ENCODE data around the gene STX3. TPM values are rescaled to one million over a fixed set of nuclear protein-coding genes. Genes with fewer than 3 reads are reported as not detected.

STX3 gene
- polyA plus RNA-seq, 1 donor: 89.2 TPM

- Histone ChIP-seq H3K9me3 (ENCODE audit: control insufficient read depth, low read depth, low read length) (no peaks in the 10 kb centered on the region), H3K36me3 (ENCODE audit: control insufficient read depth, insufficient read depth, low read length) (no peaks in the 10 kb centered on the region), H3K4me1 (ENCODE audit: control insufficient read depth, insufficient read depth, low read length) (no peaks in the 10 kb centered on the region), H3K27me3 (ENCODE audit: control insufficient read depth, insufficient read depth, low read length) (no peaks in the 10 kb centered on the region), H3K27ac (ENCODE audit: low read length) (no peak overlapping the region), H3K4me3 (ENCODE audit: low read length) (no peak overlapping the region)
- WGBS (ENCODE audit: insufficient coverage, low lambda C conversion rate): 100% methylated on average over 3 of the region's 3 CpGs
- DNase-seq: no peak
Measured at GRCh38 chr11:59724066-59724465, 31.1 kb upstream of the STX3 start.

GRCh38 chr11:59727426-59727825 is 27.8 kb upstream of the STX3 start:
- peaks cover 15% of the 10 kb centered on the region for H3K4me1 ChIP-seq (ENCODE audit: control insufficient read depth, insufficient read depth, low read length)
- no peak for DNase-seq
- H3K27me3 ChIP-seq (ENCODE audit: control insufficient read depth, insufficient read depth, low read length): no peaks in the 10 kb centered on the region
- WGBS (ENCODE audit: insufficient coverage, low lambda C conversion rate): no CpG with 5 or more reads among the region's 1 CpG
- no peak overlapping the region for H3K27ac ChIP-seq (ENCODE audit: low read length)
- H3K4me3 ChIP-seq (ENCODE audit: low read length): no peak overlapping the region
- H3K9me3 ChIP-seq (ENCODE audit: control insufficient read depth, low read depth, low read length): no peaks in the 10 kb centered on the region
- no peaks in the 10 kb centered on the region for H3K36me3 ChIP-seq (ENCODE audit: control insufficient read depth, insufficient read depth, low read length)

GRCh38 chr11:59728154-59728553 is 27.0 kb upstream of the STX3 start:
- H3K27me3 ChIP-seq (ENCODE audit: control insufficient read depth, insufficient read depth, low read length): no peaks in the 10 kb centered on the region
- WGBS (ENCODE audit: insufficient coverage, low lambda C conversion rate): 100% methylated on average over 2 of the region's 3 CpGs
- DNase-seq: peak in 1 of 2 donors; percentile 20
- no peak overlapping the region for H3K4me3 ChIP-seq (ENCODE audit: low read length)
- H3K4me1 ChIP-seq (ENCODE audit: control insufficient read depth, insufficient read depth, low read length): peaks cover 18% of the 10 kb centered on the region
- no peaks in the 10 kb centered on the region for H3K36me3 ChIP-seq (ENCODE audit: control insufficient read depth, insufficient read depth, low read length)
- no peak overlapping the region for H3K27ac ChIP-seq (ENCODE audit: low read length)
- no peaks in the 10 kb centered on the region for H3K9me3 ChIP-seq (ENCODE audit: control insufficient read depth, low read depth, low read length)

GRCh38 chr11:59728913-59729312 is 26.3 kb upstream of the STX3 start:
- no peaks in the 10 kb centered on the region for H3K27me3 ChIP-seq (ENCODE audit: control insufficient read depth, insufficient read depth, low read length)
- H3K9me3 ChIP-seq (ENCODE audit: control insufficient read depth, low read depth, low read length): no peaks in the 10 kb centered on the region
- no CpG with 5 or more reads among the region's 1 CpG for WGBS (ENCODE audit: insufficient coverage, low lambda C conversion rate)
- no peak overlapping the region for H3K4me3 ChIP-seq (ENCODE audit: low read length)
- H3K4me1 ChIP-seq (ENCODE audit: control insufficient read depth, insufficient read depth, low read length): peaks cover 18% of the 10 kb centered on the region
- no peak for DNase-seq
- no peaks in the 10 kb centered on the region for H3K36me3 ChIP-seq (ENCODE audit: control insufficient read depth, insufficient read depth, low read length)
- no peak overlapping the region for H3K27ac ChIP-seq (ENCODE audit: low read length)

- H3K9me3 ChIP-seq (ENCODE audit: control insufficient read depth, low read depth, low read length): no peaks in the 10 kb centered on the region
- H3K4me3 ChIP-seq (ENCODE audit: low read length): no peak overlapping the region
- WGBS (ENCODE audit: insufficient coverage, low lambda C conversion rate): 91% methylated on average over 4 of the region's 5 CpGs
- no peaks in the 10 kb centered on the region for H3K36me3 ChIP-seq (ENCODE audit: control insufficient read depth, insufficient read depth, low read length)
- peaks cover 18% of the 10 kb centered on the region for H3K4me1 ChIP-seq (ENCODE audit: control insufficient read depth, insufficient read depth, low read length)
- no peak overlapping the region for H3K27ac ChIP-seq (ENCODE audit: low read length)
- H3K27me3 ChIP-seq (ENCODE audit: control insufficient read depth, insufficient read depth, low read length): no peaks in the 10 kb centered on the region
- DNase-seq: no peak
Measured at GRCh38 chr11:59729834-59730233, 25.3 kb upstream of the STX3 start.

- H3K4me1 ChIP-seq (ENCODE audit: control insufficient read depth, insufficient read depth, low read length): peaks cover 18% of the 10 kb centered on the region
- WGBS (ENCODE audit: insufficient coverage, low lambda C conversion rate): no CpG with 5 or more reads among the region's 2 CpGs
- H3K27me3 ChIP-seq (ENCODE audit: control insufficient read depth, insufficient read depth, low read length): no peaks in the 10 kb centered on the region
- peak; percentile 61 to 69 for DNase-seq
- H3K27ac ChIP-seq (ENCODE audit: low read length): peak overlapping the region; percentile 50
- no peak overlapping the region for H3K4me3 ChIP-seq (ENCODE audit: low read length)
- no peaks in the 10 kb centered on the region for H3K36me3 ChIP-seq (ENCODE audit: control insufficient read depth, insufficient read depth, low read length)
- no peaks in the 10 kb centered on the region for H3K9me3 ChIP-seq (ENCODE audit: control insufficient read depth, low read depth, low read length)
Measured at GRCh38 chr11:59730896-59731565, 24.1 kb upstream of the STX3 start.

GRCh38 chr11:59746111-59746510 is 9.1 kb upstream of the STX3 start:
- Histone ChIP-seq H3K9me3 (ENCODE audit: control insufficient read depth, low read depth, low read length) (no peaks in the 10 kb centered on the region), H3K4me3 (ENCODE audit: low read length) (no peak overlapping the region), H3K4me1 (ENCODE audit: control insufficient read depth, insufficient read depth, low read length) (no peaks in the 10 kb centered on the region), H3K27me3 (ENCODE audit: control insufficient read depth, insufficient read depth, low read length) (no peaks in the 10 kb centered on the region), H3K27ac (ENCODE audit: low read length) (no peak overlapping the region), H3K36me3 (ENCODE audit: control insufficient read depth, insufficient read depth, low read length) (no peaks in the 10 kb centered on the region)
- 100% methylated on average over 1 of the region's 2 CpGs for whole genome bisulfite sequencing (ENCODE audit: insufficient coverage, low lambda C conversion rate)
- DNase-seq: no peak

- Histone ChIP-seq H3K4me1 (ENCODE audit: control insufficient read depth, insufficient read depth, low read length) (peaks cover 30% of the 10 kb centered on the region), H3K9me3 (ENCODE audit: control insufficient read depth, low read depth, low read length) (no peaks in the 10 kb centered on the region), H3K27ac (ENCODE audit: low read length) (peak overlapping the region; percentile 77), H3K36me3 (ENCODE audit: control insufficient read depth, insufficient read depth, low read length) (peaks cover 3% of the 10 kb centered on the region), H3K4me3 (ENCODE audit: low read length) (peak overlapping the region; percentile 79), H3K27me3 (ENCODE audit: control insufficient read depth, insufficient read depth, low read length) (no peaks in the 10 kb centered on the region)
- WGBS (ENCODE audit: insufficient coverage, low lambda C conversion rate): 0% methylated on average over 1 of the region's 47 CpGs
- peak; percentile 92 to 95 for DNase-seq
Measured at GRCh38 chr11:59753650-59754493, 1.3 kb upstream of the STX3 start.

- Histone ChIP-seq H3K27ac (ENCODE audit: low read length) (peak overlapping the region; percentile 77), H3K9me3 (ENCODE audit: control insufficient read depth, low read depth, low read length) (no peaks in the 10 kb centered on the region), H3K36me3 (ENCODE audit: control insufficient read depth, insufficient read depth, low read length) (peaks cover 7% of the 10 kb centered on the region), H3K27me3 (ENCODE audit: control insufficient read depth, insufficient read depth, low read length) (no peaks in the 10 kb centered on the region), H3K4me3 (ENCODE audit: low read length) (peak overlapping the region; percentile 79), H3K4me1 (ENCODE audit: control insufficient read depth, insufficient read depth, low read length) (peaks cover 30% of the 10 kb centered on the region)
- WGBS (ENCODE audit: insufficient coverage, low lambda C conversion rate): no CpG with 5 or more reads among the region's 20 CpGs
- peak in 1 of 2 donors; percentile 38 for DNase-seq
Measured at GRCh38 chr11:59754494-59754858, 700 bp upstream of the STX3 start.

GRCh38 chr11:59755701-59756557 is 753 bp downstream of the STX3 start:
- peak overlapping the region; percentile 66 for H3K4me3 ChIP-seq (ENCODE audit: low read length)
- peaks cover 8% of the 10 kb centered on the region for H3K36me3 ChIP-seq (ENCODE audit: control insufficient read depth, insufficient read depth, low read length)
- H3K27me3 ChIP-seq (ENCODE audit: control insufficient read depth, insufficient read depth, low read length): no peaks in the 10 kb centered on the region
- peak overlapping the region; percentile 92 for H3K27ac ChIP-seq (ENCODE audit: low read length)
- H3K9me3 ChIP-seq (ENCODE audit: control insufficient read depth, low read depth, low read length): no peaks in the 10 kb centered on the region
- peaks cover 33% of the 10 kb centered on the region for H3K4me1 ChIP-seq (ENCODE audit: control insufficient read depth, insufficient read depth, low read length)
- 14% methylated on average over 1 of the region's 23 CpGs for WGBS (ENCODE audit: insufficient coverage, low lambda C conversion rate)
- DNase-seq: peak; percentile 76 to 91
